ENCODE data around the gene EFNA5. TPM values are rescaled to one million over a fixed set of nuclear protein-coding genes. Genes with fewer than 3 reads are reported as not detected.

EFNA5 gene
- polyA plus RNA-seq, 2 donors = 3.4 to 4.9 TPM

DNA sequence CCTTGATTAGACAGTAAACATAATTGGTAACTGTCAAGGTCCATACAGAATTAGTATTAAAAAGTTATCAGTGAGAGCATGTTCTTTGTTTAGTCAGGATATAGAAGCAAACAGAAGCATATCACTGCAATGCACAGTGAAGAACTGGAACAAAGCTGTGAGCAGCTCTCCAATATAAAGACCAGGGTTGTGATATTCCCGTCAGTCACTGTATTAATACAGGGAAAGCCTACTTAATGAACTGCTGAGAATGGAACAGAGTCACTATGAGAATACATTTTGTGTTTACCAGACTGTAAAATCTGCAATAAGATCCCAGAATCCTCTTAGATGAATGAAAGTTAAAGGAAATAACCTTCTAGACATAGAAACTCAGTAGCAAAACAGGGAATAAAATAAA is 58.2 kb downstream of the EFNA5 start:
- no peaks in the 10 kb centered on the region for H3K4me1 ChIP-seq (ENCODE audit: control insufficient read depth in 2 of 2, insufficient read depth in 2 of 2, low read length in 1 of 2)
- H3K27me3 ChIP-seq (ENCODE audit: control insufficient read depth in 1 of 2, insufficient read depth in 2 of 2, low read length in 2 of 2) = no peaks in the 10 kb centered on the region
- no peaks in the 10 kb centered on the region for H3K9me3 ChIP-seq (ENCODE audit: control insufficient read depth in 2 of 2, insufficient read depth in 1 of 2, low read depth in 1 of 2, low read length in 1 of 2)
- H3K4me3 ChIP-seq (ENCODE audit: low read depth in 1 of 2, low read length in 2 of 2) = no peak overlapping the region
- 80 to 86% methylated on average over 1 of the region's 1 CpG for WGBS, 2 donors
- no peak overlapping the region for H3K27ac ChIP-seq (ENCODE audit: low read depth in 2 of 2, low read length in 1 of 2)
- no peaks in the 10 kb centered on the region for H3K36me3 ChIP-seq (ENCODE audit: control insufficient read depth in 2 of 2, insufficient read depth in 2 of 2, low read length in 1 of 2)

DNA sequence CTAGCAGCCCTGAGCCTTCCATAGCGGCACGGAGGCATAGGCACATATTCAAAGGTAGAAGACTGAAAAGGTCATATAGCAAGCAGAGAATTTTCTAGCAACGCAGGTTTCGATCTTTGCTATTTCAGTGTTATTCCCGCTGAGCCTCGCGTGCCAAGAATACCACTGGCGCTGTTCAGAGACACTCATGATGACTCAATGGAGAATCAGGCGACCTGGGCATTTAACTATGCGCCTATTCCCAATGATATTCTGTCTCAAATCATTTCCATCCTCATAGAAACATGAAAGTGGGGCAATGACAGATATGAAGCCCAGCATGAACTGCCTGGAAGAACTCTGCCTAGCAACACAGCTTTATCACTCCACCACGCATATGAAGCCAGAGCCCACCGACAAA is 59.9 kb downstream of the EFNA5 start:
- Histone ChIP-seq H3K4me3 (ENCODE audit: low read depth in 1 of 2, low read length in 2 of 2) (no peak overlapping the region), H3K4me1 (ENCODE audit: control insufficient read depth in 2 of 2, insufficient read depth in 2 of 2, low read length in 1 of 2) (no peaks in the 10 kb centered on the region), H3K27me3 (ENCODE audit: control insufficient read depth in 1 of 2, insufficient read depth in 2 of 2, low read length in 2 of 2) (no peaks in the 10 kb centered on the region), H3K36me3 (ENCODE audit: control insufficient read depth in 2 of 2, insufficient read depth in 2 of 2, low read length in 1 of 2) (no peaks in the 10 kb centered on the region), H3K9me3 (ENCODE audit: control insufficient read depth in 2 of 2, insufficient read depth in 1 of 2, low read depth in 1 of 2, low read length in 1 of 2) (no peaks in the 10 kb centered on the region), H3K27ac (ENCODE audit: low read depth in 2 of 2, low read length in 1 of 2) (no peak overlapping the region)
- 96 to 97% methylated on average over 12 of the region's 12 CpGs for WGBS, 2 donors

DNA sequence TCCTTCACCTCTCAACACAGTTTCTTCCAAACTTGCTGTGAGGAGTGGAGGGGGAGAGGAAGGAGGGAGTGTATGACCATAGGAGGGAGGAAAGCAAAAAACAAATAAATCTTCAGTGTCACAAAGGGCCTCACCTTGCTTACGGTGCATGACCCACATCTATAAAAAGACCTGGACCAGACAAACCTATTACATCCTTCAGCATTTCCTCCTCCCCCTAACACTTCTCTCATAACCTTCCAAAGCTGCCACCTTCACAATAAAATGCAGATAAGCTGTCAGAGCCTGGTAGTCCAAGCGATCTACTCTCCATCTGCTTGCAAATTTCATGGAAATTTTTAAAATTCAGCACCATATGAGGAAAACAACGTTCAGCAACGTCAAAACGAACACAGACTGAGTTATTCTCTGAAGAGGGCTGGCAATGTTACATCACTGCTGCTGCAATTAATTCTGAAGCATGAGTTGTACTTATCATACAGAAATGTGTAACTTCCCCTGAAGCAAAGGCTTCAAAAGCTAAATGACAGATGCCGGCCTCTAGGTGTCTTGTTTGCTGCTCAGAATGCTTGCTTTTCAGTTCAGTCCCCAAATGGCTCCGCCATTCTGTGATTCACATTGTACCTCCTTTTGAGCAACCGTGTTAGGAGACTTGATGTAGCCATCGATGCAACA is 62.9 kb downstream of the EFNA5 start:
- H3K27me3 ChIP-seq (ENCODE audit: control insufficient read depth in 1 of 2, insufficient read depth in 2 of 2, low read length in 2 of 2) = no peaks in the 10 kb centered on the region
- no peaks in the 10 kb centered on the region for H3K36me3 ChIP-seq (ENCODE audit: control insufficient read depth in 2 of 2, insufficient read depth in 2 of 2, low read length in 1 of 2)
- H3K9me3 ChIP-seq (ENCODE audit: control insufficient read depth in 2 of 2, insufficient read depth in 1 of 2, low read depth in 1 of 2, low read length in 1 of 2) = no peaks in the 10 kb centered on the region
- WGBS, 2 donors = 73 to 75% methylated on average over 9 of the region's 9 CpGs
- H3K4me3 ChIP-seq (ENCODE audit: low read depth in 1 of 2, low read length in 2 of 2) = no peak overlapping the region
- no peak overlapping the region for H3K27ac ChIP-seq (ENCODE audit: low read depth in 2 of 2, low read length in 1 of 2)
- no peaks in the 10 kb centered on the region for H3K4me1 ChIP-seq (ENCODE audit: control insufficient read depth in 2 of 2, insufficient read depth in 2 of 2, low read length in 1 of 2)

DNA sequence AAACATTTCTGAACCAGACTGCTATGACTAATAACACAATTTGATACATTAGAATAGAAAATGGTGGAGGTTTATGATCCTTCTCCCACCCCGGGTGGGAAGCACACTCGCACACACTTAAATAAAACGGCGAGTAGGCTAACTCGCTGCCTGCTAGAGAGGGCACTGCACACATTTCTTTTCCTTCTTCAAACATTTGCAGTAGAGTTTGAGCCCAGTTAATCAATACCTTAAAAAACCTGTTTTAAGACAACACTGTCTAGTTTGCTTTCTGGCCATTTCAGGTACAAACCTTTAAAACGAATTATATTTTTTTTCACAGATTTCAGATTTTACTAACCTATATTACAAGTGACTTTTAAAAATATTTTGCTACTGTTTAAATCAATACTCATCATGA is 63.5 kb downstream of the EFNA5 start:
- no peaks in the 10 kb centered on the region for H3K27me3 ChIP-seq (ENCODE audit: control insufficient read depth in 1 of 2, insufficient read depth in 2 of 2, low read length in 2 of 2)
- WGBS, 2 donors = 72 to 91% methylated on average over 6 of the region's 6 CpGs

DNA sequence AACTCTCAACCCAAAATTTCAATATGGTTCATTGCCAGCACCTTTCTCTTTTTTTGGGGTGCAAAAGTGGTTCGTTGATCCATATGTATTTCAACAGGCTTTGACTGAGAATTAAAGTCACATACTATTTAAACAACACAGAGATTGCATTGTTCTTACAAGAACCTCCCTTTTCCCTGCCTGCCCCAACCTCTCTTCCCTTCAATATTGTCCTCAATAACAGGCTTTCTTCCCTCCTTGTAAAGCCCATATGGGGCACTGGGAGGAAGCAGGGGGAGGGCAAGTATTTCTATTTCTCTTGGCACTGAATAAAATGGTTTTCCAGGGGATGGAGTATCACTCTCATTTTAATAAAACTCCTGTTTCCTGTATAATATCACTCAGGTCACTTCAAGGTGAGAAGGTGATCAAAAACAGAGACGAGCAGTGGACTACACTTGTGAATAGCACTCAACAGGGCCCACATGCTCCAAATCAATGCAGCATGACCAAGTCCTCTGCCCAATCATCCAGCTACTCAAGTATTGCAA is 65.1 kb downstream of the EFNA5 start:
- no peaks in the 10 kb centered on the region for H3K9me3 ChIP-seq (ENCODE audit: control insufficient read depth in 2 of 2, insufficient read depth in 1 of 2, low read depth in 1 of 2, low read length in 1 of 2)
- WGBS, 2 donors = 71 to 73% methylated on average over 2 of the region's 2 CpGs
- H3K36me3 ChIP-seq (ENCODE audit: control insufficient read depth in 2 of 2, insufficient read depth in 2 of 2, low read length in 1 of 2) = no peaks in the 10 kb centered on the region
- no peaks in the 10 kb centered on the region for H3K4me1 ChIP-seq (ENCODE audit: control insufficient read depth in 2 of 2, insufficient read depth in 2 of 2, low read length in 1 of 2)
- no peak overlapping the region for H3K4me3 ChIP-seq (ENCODE audit: low read depth in 1 of 2, low read length in 2 of 2)
- no peaks in the 10 kb centered on the region for H3K27me3 ChIP-seq (ENCODE audit: control insufficient read depth in 1 of 2, insufficient read depth in 2 of 2, low read length in 2 of 2)
- H3K27ac ChIP-seq (ENCODE audit: low read depth in 2 of 2, low read length in 1 of 2) = no peak overlapping the region

More for the DNA sequence above, 63.5 kb downstream of the EFNA5 start:
- Histone ChIP-seq H3K36me3 (ENCODE audit: control insufficient read depth in 2 of 2, insufficient read depth in 2 of 2, low read length in 1 of 2) (no peaks in the 10 kb centered on the region), H3K4me1 (ENCODE audit: control insufficient read depth in 2 of 2, insufficient read depth in 2 of 2, low read length in 1 of 2) (no peaks in the 10 kb centered on the region), H3K4me3 (ENCODE audit: low read depth in 1 of 2, low read length in 2 of 2) (no peak overlapping the region), H3K27ac (ENCODE audit: low read depth in 2 of 2, low read length in 1 of 2) (no peak overlapping the region), H3K9me3 (ENCODE audit: control insufficient read depth in 2 of 2, insufficient read depth in 1 of 2, low read depth in 1 of 2, low read length in 1 of 2) (no peaks in the 10 kb centered on the region)

DNA sequence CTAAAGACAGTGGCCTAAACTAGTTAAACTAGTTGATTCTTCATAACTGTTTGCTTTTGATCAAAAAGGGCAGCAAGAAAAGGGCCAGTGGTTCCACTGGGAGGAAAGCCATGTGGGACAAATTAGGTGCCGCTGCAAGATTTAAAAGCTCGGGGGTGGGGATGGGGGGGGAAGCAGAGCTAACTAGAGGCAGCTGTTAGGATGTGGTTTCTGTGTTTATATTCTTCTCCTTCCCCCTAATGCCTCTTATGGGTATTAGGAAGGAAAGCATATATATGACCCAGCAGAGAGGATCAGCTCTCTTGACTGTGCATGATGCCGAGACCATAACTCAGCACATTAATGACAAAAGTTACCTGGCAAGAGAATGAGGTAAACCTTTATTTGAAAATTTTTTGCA is 65.7 kb downstream of the EFNA5 start:
- no peaks in the 10 kb centered on the region for H3K36me3 ChIP-seq (ENCODE audit: control insufficient read depth in 2 of 2, insufficient read depth in 2 of 2, low read length in 1 of 2)
- no peaks in the 10 kb centered on the region for H3K9me3 ChIP-seq (ENCODE audit: control insufficient read depth in 2 of 2, insufficient read depth in 1 of 2, low read depth in 1 of 2, low read length in 1 of 2)
- no peaks in the 10 kb centered on the region for H3K4me1 ChIP-seq (ENCODE audit: control insufficient read depth in 2 of 2, insufficient read depth in 2 of 2, low read length in 1 of 2)
- no peak overlapping the region for H3K27ac ChIP-seq (ENCODE audit: low read depth in 2 of 2, low read length in 1 of 2)
- H3K4me3 ChIP-seq (ENCODE audit: low read depth in 1 of 2, low read length in 2 of 2) = no peak overlapping the region
- H3K27me3 ChIP-seq (ENCODE audit: control insufficient read depth in 1 of 2, insufficient read depth in 2 of 2, low read length in 2 of 2) = no peaks in the 10 kb centered on the region
- 50 to 63% methylated on average over 3 of the region's 3 CpGs for WGBS, 2 donors

DNA sequence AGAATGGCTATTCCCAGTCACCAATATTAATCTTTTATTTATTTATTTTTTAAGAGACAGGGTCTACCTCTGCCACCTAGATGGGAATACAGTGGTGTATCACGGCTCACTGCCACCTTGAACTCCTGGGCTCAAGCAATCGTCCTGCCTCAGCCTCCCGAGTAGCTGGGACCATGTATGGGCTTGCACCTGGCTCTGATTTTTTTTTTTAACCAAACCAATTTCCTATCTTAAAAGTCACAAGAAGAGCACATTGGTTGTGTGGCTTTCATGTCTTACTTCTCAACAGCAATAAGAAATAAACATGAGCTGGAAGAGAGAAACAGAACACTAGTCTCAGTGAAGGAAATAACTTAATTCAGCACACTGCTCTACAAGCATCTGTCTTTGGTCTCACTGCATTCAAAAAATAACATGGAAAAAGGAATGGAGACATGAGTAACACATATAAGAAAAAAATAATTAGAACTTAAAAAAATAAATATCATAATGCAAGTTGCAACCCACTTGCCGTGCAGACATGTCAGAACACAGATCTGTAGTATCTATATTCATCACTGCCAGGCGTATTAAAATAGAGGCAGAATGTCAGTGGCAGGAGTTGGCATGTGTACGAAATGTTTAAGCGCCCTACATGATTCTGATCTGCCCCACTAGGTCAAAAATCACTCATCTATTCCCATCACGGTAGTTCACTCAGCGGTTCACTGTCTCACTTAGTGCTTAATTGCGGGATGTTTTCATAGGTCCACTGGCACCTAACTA is 66.4 kb downstream of the EFNA5 start:
- Histone ChIP-seq H3K27me3 (ENCODE audit: control insufficient read depth in 1 of 2, insufficient read depth in 2 of 2, low read length in 2 of 2) (no peaks in the 10 kb centered on the region), H3K4me3 (ENCODE audit: low read depth in 1 of 2, low read length in 2 of 2) (no peak overlapping the region), H3K4me1 (ENCODE audit: control insufficient read depth in 2 of 2, insufficient read depth in 2 of 2, low read length in 1 of 2) (no peaks in the 10 kb centered on the region), H3K36me3 (ENCODE audit: control insufficient read depth in 2 of 2, insufficient read depth in 2 of 2, low read length in 1 of 2) (no peaks in the 10 kb centered on the region), H3K9me3 (ENCODE audit: control insufficient read depth in 2 of 2, insufficient read depth in 1 of 2, low read depth in 1 of 2, low read length in 1 of 2) (no peaks in the 10 kb centered on the region), H3K27ac (ENCODE audit: low read depth in 2 of 2, low read length in 1 of 2) (no peak overlapping the region)
- WGBS, 2 donors = 60 to 73% methylated on average over 10 of the region's 10 CpGs

DNA sequence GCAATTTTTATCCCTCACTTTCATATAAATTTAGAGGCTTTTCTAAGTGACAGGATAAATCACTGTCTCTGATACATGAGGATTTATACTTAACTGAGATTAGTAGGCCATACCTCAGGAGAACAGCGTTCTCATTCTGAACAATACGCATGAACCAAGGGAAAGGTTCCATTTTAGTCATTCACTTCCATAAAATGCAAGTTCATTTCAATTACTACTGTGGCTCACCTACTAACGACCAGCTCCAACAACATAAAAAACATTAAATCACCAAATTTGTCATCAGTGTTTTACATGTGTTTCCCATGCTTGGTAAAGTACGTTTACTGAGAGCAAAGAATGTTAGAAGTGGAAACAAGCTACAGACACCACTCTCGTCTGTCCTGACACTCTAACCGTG is 67.4 kb downstream of the EFNA5 start:
- H3K36me3 ChIP-seq (ENCODE audit: control insufficient read depth in 2 of 2, insufficient read depth in 2 of 2, low read length in 1 of 2) = no peaks in the 10 kb centered on the region
- no peak overlapping the region for H3K27ac ChIP-seq (ENCODE audit: low read depth in 2 of 2, low read length in 1 of 2)
- 87 to 88% methylated on average over 6 of the region's 6 CpGs for WGBS, 2 donors
- no peaks in the 10 kb centered on the region for H3K27me3 ChIP-seq (ENCODE audit: control insufficient read depth in 1 of 2, insufficient read depth in 2 of 2, low read length in 2 of 2)
- no peaks in the 10 kb centered on the region for H3K4me1 ChIP-seq (ENCODE audit: control insufficient read depth in 2 of 2, insufficient read depth in 2 of 2, low read length in 1 of 2)
- no peaks in the 10 kb centered on the region for H3K9me3 ChIP-seq (ENCODE audit: control insufficient read depth in 2 of 2, insufficient read depth in 1 of 2, low read depth in 1 of 2, low read length in 1 of 2)
- no peak overlapping the region for H3K4me3 ChIP-seq (ENCODE audit: low read depth in 1 of 2, low read length in 2 of 2)

DNA sequence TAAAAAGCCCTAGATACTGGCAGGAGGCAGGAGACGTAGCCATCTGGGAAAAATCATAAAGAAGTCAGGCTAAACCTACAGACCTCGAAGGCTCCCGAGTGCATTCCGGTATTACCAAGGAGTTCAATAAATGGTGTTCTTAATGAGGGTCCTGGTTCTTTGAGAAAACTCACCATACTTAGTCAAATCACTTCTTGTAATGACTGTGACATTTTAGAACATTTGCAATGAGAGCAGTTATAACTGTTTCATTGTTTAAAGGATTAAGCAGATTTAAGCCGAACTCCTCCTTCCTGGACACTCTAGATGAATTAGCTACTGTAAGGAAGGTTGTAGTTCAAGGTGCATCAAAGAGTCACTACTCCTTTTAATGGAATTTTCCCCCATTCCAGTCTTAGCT is 67.8 kb downstream of the EFNA5 start:
- no peaks in the 10 kb centered on the region for H3K27me3 ChIP-seq (ENCODE audit: control insufficient read depth in 1 of 2, insufficient read depth in 2 of 2, low read length in 2 of 2)
- H3K27ac ChIP-seq (ENCODE audit: low read depth in 2 of 2, low read length in 1 of 2) = no peak overlapping the region
- no peaks in the 10 kb centered on the region for H3K9me3 ChIP-seq (ENCODE audit: control insufficient read depth in 2 of 2, insufficient read depth in 1 of 2, low read depth in 1 of 2, low read length in 1 of 2)
- WGBS, 2 donors = 87 to 88% methylated on average over 5 of the region's 5 CpGs
- no peaks in the 10 kb centered on the region for H3K4me1 ChIP-seq (ENCODE audit: control insufficient read depth in 2 of 2, insufficient read depth in 2 of 2, low read length in 1 of 2)
- no peak overlapping the region for H3K4me3 ChIP-seq (ENCODE audit: low read depth in 1 of 2, low read length in 2 of 2)
- no peaks in the 10 kb centered on the region for H3K36me3 ChIP-seq (ENCODE audit: control insufficient read depth in 2 of 2, insufficient read depth in 2 of 2, low read length in 1 of 2)

DNA sequence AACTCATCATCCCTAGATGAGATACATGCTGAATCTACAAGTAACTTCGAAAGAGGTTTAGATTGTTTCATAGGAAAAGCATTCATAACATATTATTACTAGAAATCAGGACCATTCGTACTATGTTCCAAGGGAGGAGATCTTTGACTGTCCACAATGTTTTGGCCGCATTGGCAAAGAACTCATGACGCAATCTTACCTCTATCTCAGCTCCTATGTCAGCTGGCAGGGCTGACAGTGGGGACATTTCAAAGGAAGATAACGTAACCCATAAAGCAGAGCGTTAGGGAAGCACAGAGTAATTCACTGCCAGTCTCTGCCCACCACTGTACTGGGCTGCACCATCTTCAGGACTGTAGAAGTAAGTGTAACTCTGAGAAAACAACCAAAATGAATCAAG is 69.7 kb downstream of the EFNA5 start:
- Histone ChIP-seq H3K27ac (ENCODE audit: low read depth in 2 of 2, low read length in 1 of 2) (no peak overlapping the region), H3K4me3 (ENCODE audit: low read depth in 1 of 2, low read length in 2 of 2) (no peak overlapping the region), H3K27me3 (ENCODE audit: control insufficient read depth in 1 of 2, insufficient read depth in 2 of 2, low read length in 2 of 2) (no peaks in the 10 kb centered on the region)

More for the DNA sequence above, 69.7 kb downstream of the EFNA5 start:
- Histone ChIP-seq H3K36me3 (ENCODE audit: control insufficient read depth in 2 of 2, insufficient read depth in 2 of 2, low read length in 1 of 2) (no peaks in the 10 kb centered on the region), H3K4me1 (ENCODE audit: control insufficient read depth in 2 of 2, insufficient read depth in 2 of 2, low read length in 1 of 2) (no peaks in the 10 kb centered on the region), H3K9me3 (ENCODE audit: control insufficient read depth in 2 of 2, insufficient read depth in 1 of 2, low read depth in 1 of 2, low read length in 1 of 2) (no peaks in the 10 kb centered on the region)
- WGBS, 2 donors = 86 to 94% methylated on average over 6 of the region's 6 CpGs

Data from esophagus (tissue), 2 donors.